Right cardiac atrium (tissue), 5 donors: Measurements from ENCODE around the gene ZNF768. TPM values are rescaled to one million over a fixed set of nuclear protein-coding genes. Genes with fewer than 3 reads are reported as not detected.
A peak's percentile ranks its signal among the peaks of the same experiment; 100 is the strongest.
"Not testable (repeated sequence)": the region's sequence is repeated elsewhere in the genome, so short reads cannot be mapped to it uniquely, and the experiment has no call there.

Experiments used
- ATAC-seq, 2 donors: fragments of 200-7000 bp; cut with Tn5 transposase; one replicate each; pipeline versions ENCODE4 v1.8.0 to v1.9.1; 2020; ENCODE audit warnings: moderate library complexity in 2 of 2, mild to moderate bottlenecking in 1 of 2
- DNase-seq, 3 donors: peaks; one replicate each; pipeline ENCODE4 v3.0.0-alpha.2; 2020
- H3K27ac ChIP-seq: one replicate; pipeline ENCODE4 v1.5.1; 2013; ENCODE audit warnings: mild to moderate bottlenecking, low read length, control low read depth, moderate library complexity
- H3K27me3 ChIP-seq: one replicate; pipeline ENCODE4 v1.6.1; 2013; ENCODE audit not compliant: control insufficient read depth, insufficient read depth
- H3K4me1 ChIP-seq: one replicate; pipeline ENCODE4 v1.6.1; 2013; ENCODE audit warnings: low read length; ENCODE audit not compliant: control insufficient read depth, insufficient read depth
- H3K4me3 ChIP-seq: one replicate; pipeline ENCODE4 v1.5.1; 2013; ENCODE audit warnings: low read length, control low read depth
- H3K9me3 ChIP-seq: one replicate; pipeline ENCODE4 v1.6.1; 2013; ENCODE audit warnings: low read length; ENCODE audit not compliant: control insufficient read depth
- WGBS: extraction: QIAGEN DNeasy Blood & Tissue Kit; methylation state at CpG from one replicate; pipeline ENCODE4 v1.1.7; 2013; 5-methylcytosine and 5-hydroxymethylcytosine counted together
- intact Hi-C, 4 donors: fragments of 100-400 bp; cut with DNase I; formaldehyde crosslinking; loops; one replicate each; pipeline versions ENCODE4 v1.11.0 to v1.14.0; 2022 to 2023
- polyA plus RNA-seq: library from polyadenylated mRNA; stranded (reverse); fragments of 200-250 nt; gene quantifications from one replicate; pipeline ENCODE4 v1.2.3, GENCODE V29; 2013
- total RNA-seq, 4 donors: library from RNA; stranded (reverse); fragmentation: NEBNext Ultra II Directional; extraction: Animal tissue kit (Norgen Biotek cat#: 25700); gene quantifications; one replicate each; pipeline ENCODE4 v1.2.1, GENCODE V29; 2021
- donor health status: healthy with polysubstance abuse.
- donor health status: DM: no; HTN: yes; CAD: no.
- donor health status: DM: no; HTN: no; CAD: no.
- donor health status: DM: no; HTN: yes; CAD: no; lungs with severe emphysema.
- donor health status: DM: yes; HTN: yes; CAD: no.

Gene ZNF768
- total and polyA plus RNA-seq, 5 donors, result 40.9 to 66.7 (median 53.3) TPM

GRCh38 chr16:30522702-30523463 lies 3.5 kb downstream of the ZNF768 start:
- intact Hi-C loops, result loop anchor here in 1 of 4 donors (10.0 kb wide), 1 partner anchor 78 kb away; the partner anchor contains the start of gene SEPHS2
- H3K4me3 ChIP-seq, H3K4me1 ChIP-seq, DNase-seq, H3K9me3 ChIP-seq, ATAC-seq, H3K27me3 ChIP-seq, H3K27ac ChIP-seq: not testable (repeated sequence)
- 89% methylated on average over 12 of the region's 12 CpGs for WGBS

DNA sequence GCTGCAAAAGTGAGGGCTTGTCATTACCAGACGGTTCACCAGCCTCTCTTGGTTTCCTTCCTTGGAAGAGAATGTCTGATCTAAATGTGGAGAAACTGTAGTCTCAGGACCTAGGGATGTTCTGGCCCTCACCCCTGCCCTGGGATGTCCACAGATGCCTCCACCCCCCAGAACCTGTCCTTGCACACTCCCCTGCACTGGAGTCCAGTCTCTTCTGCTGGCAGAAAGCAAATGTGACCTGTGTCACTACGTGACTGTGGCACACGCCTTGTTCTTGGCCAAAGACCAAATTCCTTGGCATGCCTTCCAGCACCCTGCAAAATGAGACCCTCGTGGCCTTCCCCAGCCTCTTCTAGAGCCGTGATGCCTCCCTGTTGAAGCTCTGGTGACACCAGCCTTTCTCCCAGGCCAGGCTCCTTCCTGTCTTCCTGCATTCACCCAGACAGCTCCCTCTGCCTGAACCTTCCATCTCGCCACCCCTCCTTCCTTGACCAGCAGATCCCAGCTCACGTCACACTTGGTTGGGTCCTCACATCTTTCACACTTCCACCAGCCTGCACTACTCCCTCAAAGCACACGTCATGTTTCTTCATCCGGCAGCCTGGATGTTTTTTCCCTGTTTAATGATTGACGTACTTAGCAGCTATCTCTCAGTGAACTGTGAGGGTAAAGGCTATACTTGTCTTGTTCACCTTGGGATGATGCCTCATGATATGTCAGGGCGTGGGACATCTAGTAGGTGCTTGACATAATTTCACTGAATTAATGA lies 4.3 kb downstream of the ZNF768 start:
- intact Hi-C loops, result loop anchor here in 1 of 4 donors (10.0 kb wide), 1 partner anchor 77 kb away; the partner anchor contains the start of gene SEPHS2
- H3K27me3 ChIP-seq, result no peaks in the 10 kb centered on the region
- 37% methylated on average over 11 of the region's 11 CpGs for WGBS
- H3K9me3 ChIP-seq, result no peaks in the 10 kb centered on the region
- H3K27ac ChIP-seq, result no peak overlapping the region
- no peak overlapping the region for H3K4me3 ChIP-seq
- H3K4me1 ChIP-seq, result peaks cover 2% of the 10 kb centered on the region
- DNase-seq (no peak), ATAC-seq (no peak)

DNA sequence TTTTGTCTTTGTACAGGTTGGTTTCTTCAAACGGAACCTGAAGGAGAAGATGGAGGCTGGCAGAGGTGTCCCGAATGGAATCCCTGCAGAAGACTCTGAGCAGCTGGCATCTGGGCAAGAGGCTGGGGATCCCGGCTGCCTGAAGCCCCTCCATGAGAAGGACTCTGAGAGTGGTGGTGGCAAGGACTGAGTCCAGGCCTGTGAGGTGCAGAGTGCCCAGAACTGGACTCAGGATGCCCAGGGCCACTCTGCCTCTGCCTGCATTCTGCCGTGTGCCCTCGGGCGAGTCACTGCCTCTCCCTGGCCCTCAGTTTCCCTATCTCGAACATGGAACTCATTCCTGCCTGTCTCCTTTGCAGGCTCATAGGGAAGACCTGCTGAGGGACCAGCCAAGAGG lies 4.9 kb downstream of the ZNF768 start:
- ATAC-seq (no peak), DNase-seq (no peak)
- Histone ChIP-seq H3K4me1 (peaks cover 2% of the 10 kb centered on the region), H3K4me3 (no peak overlapping the region), H3K27me3 (no peaks in the 10 kb centered on the region), H3K9me3 (no peaks in the 10 kb centered on the region), H3K27ac (no peak overlapping the region)
- 89% methylated on average over 7 of the region's 7 CpGs for WGBS
- intact Hi-C loops, result loop anchor here in 1 of 4 donors (10.0 kb wide), 1 partner anchor 77 kb away; the partner anchor contains the start of gene SEPHS2

GRCh38 chr16:30519120-30520049 lies 7.0 kb downstream of the ZNF768 start:
- no peaks in the 10 kb centered on the region for H3K9me3 ChIP-seq
- intact Hi-C loops, result loop anchor here in 1 of 4 donors (10.0 kb wide), 1 partner anchor 75 kb away; the partner anchor contains the start of gene SEPHS2
- DNase-seq (peak in 1 of 3 donors; percentile 9), ATAC-seq (no peak)
- H3K4me3 ChIP-seq, result no peak overlapping the region
- H3K4me1 ChIP-seq, result peaks cover 2% of the 10 kb centered on the region
- no peaks in the 10 kb centered on the region for H3K27me3 ChIP-seq
- H3K27ac ChIP-seq, result no peak overlapping the region
- 89% methylated on average over 20 of the region's 20 CpGs for WGBS

DNA sequence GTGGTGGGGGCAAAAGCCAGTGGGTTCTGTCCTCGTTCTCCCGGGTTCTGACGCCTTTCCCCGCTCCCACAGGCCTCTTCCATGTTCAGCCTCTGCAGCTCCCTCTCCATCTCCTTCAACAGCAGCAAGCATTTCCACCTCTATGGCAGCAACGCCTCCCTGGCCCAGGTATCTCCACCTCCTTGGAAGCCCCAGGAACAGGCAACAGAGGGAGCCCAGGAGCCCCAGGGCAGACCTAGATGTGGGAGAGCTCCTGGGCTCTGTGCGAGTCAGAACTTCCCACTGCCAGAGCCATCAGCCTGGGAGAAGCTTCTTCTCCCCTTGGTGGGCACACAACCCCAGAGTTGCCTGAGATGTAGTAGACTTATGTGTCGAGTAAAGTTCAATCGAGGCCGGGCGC lies 7.8 kb downstream of the ZNF768 start:
- DNase-seq (peak in 1 of 3 donors; percentile 23), ATAC-seq (no peak)
- intact Hi-C loops, result no loop called here

DNA sequence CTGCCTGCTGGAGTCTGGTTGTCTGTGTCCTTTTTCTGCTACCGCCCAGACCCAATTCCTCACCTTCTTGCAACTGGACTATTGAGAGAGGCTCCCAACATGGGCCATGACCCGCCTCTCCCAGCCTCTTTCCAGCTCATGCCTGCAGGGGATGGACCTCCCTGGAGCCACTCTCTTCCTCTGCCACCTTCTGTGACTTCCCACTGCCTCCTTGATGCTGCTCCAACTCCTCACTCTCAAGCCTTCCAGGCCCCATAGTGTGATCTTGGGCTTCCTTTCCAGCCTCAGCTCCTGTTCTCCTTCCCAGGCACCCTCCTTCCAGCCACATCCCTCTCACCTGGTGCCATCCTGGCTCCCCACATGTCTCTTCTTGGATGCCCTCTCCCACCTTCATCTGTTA lies 11.1 kb downstream of the ZNF768 start:
- Histone ChIP-seq H3K4me3 (no peak overlapping the region), H3K27ac (no peak overlapping the region), H3K4me1 (no peaks in the 10 kb centered on the region), H3K27me3 (no peaks in the 10 kb centered on the region), H3K9me3 (no peaks in the 10 kb centered on the region)
- DNase-seq (no peak), ATAC-seq (no peak)
- intact Hi-C loops, result no loop called here
- WGBS, result 81% methylated on average over 2 of the region's 2 CpGs

More for the DNA sequence above, 7.8 kb downstream of the ZNF768 start:
- H3K4me3 ChIP-seq, result no peak overlapping the region
- H3K9me3 ChIP-seq, result no peaks in the 10 kb centered on the region
- H3K27ac ChIP-seq, result no peak overlapping the region
- no peaks in the 10 kb centered on the region for H3K27me3 ChIP-seq
- 90% methylated on average over 10 of the region's 10 CpGs for WGBS
- H3K4me1 ChIP-seq, result peaks cover 2% of the 10 kb centered on the region

DNA sequence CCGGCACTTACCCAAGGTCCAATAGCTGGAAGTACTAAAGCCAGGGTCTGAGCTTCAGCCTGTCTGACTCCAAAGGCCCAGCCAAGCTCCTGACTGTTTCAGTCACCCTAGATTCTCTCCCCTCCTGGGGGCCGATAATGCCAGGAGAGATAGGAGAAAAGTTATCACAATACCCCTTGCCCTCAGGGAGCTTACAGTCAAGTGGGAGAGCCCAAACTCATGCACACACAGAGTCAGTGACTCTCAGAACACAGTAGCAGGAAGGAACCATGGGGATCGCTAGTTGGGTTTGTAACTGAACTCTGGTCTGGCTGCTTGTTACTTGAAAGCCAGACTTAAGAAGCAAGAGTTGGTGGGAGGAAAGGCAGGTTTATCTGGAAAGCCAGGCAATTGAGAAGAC lies 14.9 kb downstream of the ZNF768 start:
- DNase-seq, result no peak
- Histone ChIP-seq H3K4me1 (no peaks in the 10 kb centered on the region), H3K27ac (no peak overlapping the region), H3K9me3 (no peaks in the 10 kb centered on the region), H3K4me3 (no peak overlapping the region), H3K27me3 (no peaks in the 10 kb centered on the region)
- intact Hi-C loops, result no loop called here
- no peak for ATAC-seq
- WGBS, result 88% methylated on average over 3 of the region's 3 CpGs

GRCh38 chr16:30510376-30510938 lies 15.9 kb downstream of the ZNF768 start:
- H3K27ac ChIP-seq, result no peak overlapping the region
- DNase-seq (no peak), ATAC-seq (no peak)
- H3K4me3 ChIP-seq, result no peak overlapping the region
- H3K4me1 ChIP-seq, result no peaks in the 10 kb centered on the region
- no peaks in the 10 kb centered on the region for H3K27me3 ChIP-seq
- intact Hi-C loops, result no loop called here
- 59% methylated on average over 4 of the region's 4 CpGs for WGBS
- no peaks in the 10 kb centered on the region for H3K9me3 ChIP-seq

- intact Hi-C loops, result no loop called here
- Histone ChIP-seq H3K27ac (no peak overlapping the region), H3K4me3 (no peak overlapping the region), H3K27me3 (no peaks in the 10 kb centered on the region), H3K9me3 (no peaks in the 10 kb centered on the region), H3K4me1 (no peaks in the 10 kb centered on the region)
- WGBS, result 58% methylated on average over 4 of the region's 4 CpGs
- ATAC-seq (no peak), DNase-seq (no peak)
These were observed 17.1 kb downstream of the ZNF768 start for GRCh38 chr16:30509081-30509765.
